Common myeloid progenitor, CD34-positive (primary cell): ENCODE data around the gene IQGAP2.

ENCODE experiments used
- CTCF ChIA-PET: fragments of 350-600 bp; sonication (Branson Sonifier 250); formaldehyde crosslinking; loops from one replicate; lab custom pipeline; 2021; ENCODE audit warnings: antibody characterized with exemption; lab: Charles Lee
- POLR2A ChIA-PET: fragments of 350-600 bp; sonication (Branson Sonifier 250); formaldehyde crosslinking; loops from one replicate; lab custom pipeline; 2021; ENCODE audit warnings: antibody characterized with exemption; lab: Charles Lee
- DNase-seq, 3 donors: peaks; one replicate each; pipeline versions ENCODE4 v3.0.0 to v3.0.0-alpha.2; 2013
- H3K27ac ChIP-seq, 2 experiments: 1 replicate in 1 of 2; 2 replicates in 1 of 2; pipeline ENCODE4 v1.7.0; 2013; ENCODE audit warnings: inconsistent platforms in 2 of 2, low read length in 2 of 2, mild to moderate bottlenecking in 2 of 2, low read depth in 1 of 2, moderate library complexity in 1 of 2; ENCODE audit not compliant: severe bottlenecking in 2 of 2, insufficient read depth in 1 of 2, poor library complexity in 1 of 2
- H3K27me3 ChIP-seq, 5 experiments: replicated peaks in 2 of 5; 1 replicate in 3 of 5; 2 replicates in 2 of 5; pipeline versions ENCODE4 v1.6.1 to v1.7.0; 2013; ENCODE audit warnings: low read length in 4 of 5, mild to moderate bottlenecking in 2 of 5, moderate library complexity in 2 of 5, inconsistent platforms in 1 of 5; ENCODE audit not compliant: insufficient read depth in 5 of 5, control insufficient read depth in 4 of 5
- H3K36me3 ChIP-seq, 4 experiments: 1 replicate in 2 of 4; 2 replicates in 2 of 4; pipeline versions ENCODE4 v1.6.1 to v1.7.0; 2013; ENCODE audit warnings: low read length in 3 of 4, control low read depth in 1 of 4, mild to moderate bottlenecking in 1 of 4; ENCODE audit not compliant: control insufficient read depth in 4 of 4, insufficient read depth in 4 of 4
- H3K4me1 ChIP-seq, 4 experiments: 1 replicate in 3 of 4; 2 replicates in 1 of 4; pipeline versions ENCODE4 v1.6.1 to v1.7.1; 2013; ENCODE audit warnings: low read length in 3 of 4, mild to moderate bottlenecking in 3 of 4, control low read depth in 1 of 4, inconsistent platforms in 1 of 4, moderate library complexity in 1 of 4; ENCODE audit not compliant: control insufficient read depth in 4 of 4, insufficient read depth in 4 of 4; ENCODE audit errors: control extremely low read depth in 1 of 4
- H3K4me3 ChIP-seq, 7 experiments: 1 replicate in 4 of 7; 2 replicates in 3 of 7; pipeline versions ENCODE4 v1.5.1 to v1.7.0; 2013; ENCODE audit warnings: mild to moderate bottlenecking in 7 of 7, low read length in 6 of 7, moderate library complexity in 6 of 7, inconsistent platforms in 2 of 7, low read depth in 2 of 7, control low read depth in 1 of 7; ENCODE audit not compliant: insufficient read depth in 4 of 7, control insufficient read depth in 1 of 7; ENCODE audit errors: extremely low read depth in 1 of 7
- H3K9me3 ChIP-seq, 5 experiments: 1 replicate in 4 of 5; 2 replicates in 1 of 5; pipeline versions ENCODE4 v1.6.1 to v1.7.1; 2013; ENCODE audit warnings: low read length in 4 of 5, mild to moderate bottlenecking in 2 of 5, inconsistent platforms in 1 of 5, low read depth in 1 of 5, moderate library complexity in 1 of 5; ENCODE audit not compliant: control insufficient read depth in 4 of 5, insufficient read depth in 2 of 5; ENCODE audit errors: control extremely low read depth in 1 of 5
- WGBS: methylation state at CpG from one replicate; pipeline ENCODE4 v1.1.5; 2013; ENCODE audit not compliant: insufficient coverage; 5-methylcytosine and 5-hydroxymethylcytosine counted together

The IQGAP2 gene

DNA sequence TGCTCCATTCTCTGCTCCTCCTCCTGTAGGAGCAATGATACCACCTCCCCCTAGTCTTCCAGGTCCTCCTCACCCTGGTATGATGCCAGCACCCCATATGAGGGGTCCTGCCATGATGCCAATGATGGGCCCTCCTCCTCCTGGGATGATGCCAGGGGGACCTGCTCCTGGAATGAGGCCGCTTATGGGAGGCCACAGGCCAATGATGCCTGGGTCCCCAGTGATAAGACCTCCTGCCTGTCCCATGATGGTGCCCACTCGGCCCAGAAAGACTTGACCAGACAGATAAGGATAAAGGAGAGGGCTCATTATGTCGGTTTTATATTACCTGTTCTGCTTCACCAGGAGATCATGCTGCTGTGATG, 26.2 kb upstream of the IQGAP2 start:
- peaks cover 3 to 50% (median 37%) of the 10 kb centered on the region in 4 experiments for H3K4me1 ChIP-seq
- H3K36me3 ChIP-seq, result no peaks in the 10 kb centered on the region
- ChIA-PET POLR2A (no interaction called here), CTCF (interaction anchor here (0.6 to 2.2 kb wide), 6 partner anchors 8 to 206 kb away, joined by 3 to 12 read pairs (median 3); no protein-coding TSS in a partner anchor)
- H3K27me3 ChIP-seq, result no peaks in the 10 kb centered on the region
- H3K27ac ChIP-seq, result no peak overlapping the region
- 90% methylated on average over 2 of the region's 3 CpGs for WGBS
- no peak for DNase-seq
- no peaks in the 10 kb centered on the region for H3K9me3 ChIP-seq
- H3K4me3 ChIP-seq, result no peak overlapping the region

DNA sequence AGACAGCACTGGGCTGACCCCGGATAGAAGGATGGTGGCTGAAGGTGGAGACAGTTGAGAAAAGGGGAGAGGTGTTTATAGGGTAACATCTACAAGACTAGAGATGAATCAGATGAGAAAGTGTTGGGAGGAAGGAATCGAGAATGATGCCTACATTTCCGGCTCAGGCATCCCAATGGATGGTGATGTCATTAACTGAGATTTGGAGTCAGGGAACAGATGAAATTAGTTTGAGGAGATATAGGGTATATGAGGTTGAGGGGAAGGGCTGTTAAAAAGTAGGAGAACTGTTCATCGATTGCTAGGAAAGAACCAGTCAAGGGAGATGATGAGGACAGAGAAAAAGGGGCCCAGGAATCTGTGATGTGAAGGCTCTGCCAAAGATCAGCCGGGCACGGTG, 24.7 kb upstream of the IQGAP2 start:
- Histone ChIP-seq H3K9me3 (no peaks in the 10 kb centered on the region), H3K36me3 (no peaks in the 10 kb centered on the region), H3K4me1 (peaks cover 3 to 47% (median 29%) of the 10 kb centered on the region in 4 experiments), H3K27me3 (no peaks in the 10 kb centered on the region), H3K27ac (no peak overlapping the region), H3K4me3 (no peak overlapping the region)
- ChIA-PET CTCF (interaction anchor here (1.0 to 4.0 kb wide), 4 partner anchors 10 to 165 kb away, joined by 3 to 16 read pairs (median 3); no protein-coding TSS in a partner anchor), POLR2A (no interaction called here)
- WGBS, result 98% methylated on average over 6 of the region's 6 CpGs
- no peak for DNase-seq

DNA sequence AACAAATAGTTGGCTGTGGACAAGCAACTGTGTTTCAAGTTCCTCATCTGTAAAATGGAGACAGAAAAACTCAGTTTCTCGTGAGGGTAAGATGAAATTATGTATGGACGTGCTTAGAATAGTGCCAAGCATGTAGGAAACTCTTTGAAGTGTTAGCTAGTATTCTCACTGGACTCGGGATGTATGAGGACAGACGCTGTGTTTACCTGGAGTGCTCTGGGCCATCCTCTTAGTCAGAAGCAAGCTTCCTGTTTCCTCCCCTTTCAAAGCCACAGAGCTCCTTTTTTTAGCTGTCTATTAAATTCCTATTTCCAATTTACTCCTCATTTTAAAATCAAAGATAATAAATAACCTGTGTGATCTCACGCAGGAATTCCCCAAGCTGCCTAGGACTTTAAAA, 23.8 kb upstream of the IQGAP2 start:
- DNase-seq, result peak in 2 of 3 donors; percentile 30 to 51
- H3K4me1 ChIP-seq, result peaks cover 3 to 56% (median 37%) of the 10 kb centered on the region in 4 experiments
- ChIA-PET CTCF (interaction anchor here (1.0 to 4.0 kb wide), 5 partner anchors 10 to 165 kb away, joined by 3 to 16 read pairs (median 3); no protein-coding TSS in a partner anchor), POLR2A (interaction anchor here (0.8 kb wide), 1 partner anchor 11 kb away, joined by 3 read pairs; no protein-coding TSS in a partner anchor)
- H3K4me3 ChIP-seq, result peak overlapping the region in 1 of 7 experiments; percentile 38
- H3K36me3 ChIP-seq, result no peaks in the 10 kb centered on the region
- no peaks in the 10 kb centered on the region for H3K9me3 ChIP-seq
- 34% methylated on average over 4 of the region's 5 CpGs for WGBS
- H3K27me3 ChIP-seq, result no peaks in the 10 kb centered on the region
- no peak overlapping the region for H3K27ac ChIP-seq

DNA sequence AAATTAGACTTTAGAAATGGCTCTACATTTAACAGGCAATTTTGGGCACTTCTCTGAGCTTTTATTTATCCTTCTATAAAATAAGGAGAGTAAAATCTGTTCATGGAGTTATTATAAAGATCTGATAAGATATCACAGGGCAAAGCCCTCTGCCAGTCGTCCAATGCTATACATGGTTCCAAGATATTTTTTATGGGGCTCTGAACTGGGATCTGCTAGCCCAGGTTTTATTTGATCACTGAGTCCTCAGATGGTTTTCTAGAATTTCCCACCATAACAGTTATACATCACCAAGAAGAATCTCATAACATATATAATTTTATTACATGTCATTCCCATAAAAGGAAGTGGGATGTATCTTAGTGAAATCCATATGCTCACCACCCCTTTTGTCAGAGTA, 23.2 kb upstream of the IQGAP2 start:
- Histone ChIP-seq H3K27me3 (no peaks in the 10 kb centered on the region), H3K4me1 (peaks cover 3 to 61% (median 41%) of the 10 kb centered on the region in 4 experiments), H3K36me3 (no peaks in the 10 kb centered on the region), H3K9me3 (no peaks in the 10 kb centered on the region), H3K4me3 (no peak overlapping the region), H3K27ac (no peak overlapping the region)
- POLR2A ChIA-PET, result interaction anchor here (0.8 kb wide), 1 partner anchor 10 kb away, joined by 3 read pairs; no protein-coding TSS in a partner anchor
- DNase-seq, result no peak
- WGBS, result 50% methylated on average over 1 of the region's 1 CpG
- CTCF ChIA-PET, result interaction anchor here (1.0 to 4.0 kb wide), 4 partner anchors 9 to 201 kb away, joined by 3 to 16 read pairs (median 4); no protein-coding TSS in a partner anchor

DNA sequence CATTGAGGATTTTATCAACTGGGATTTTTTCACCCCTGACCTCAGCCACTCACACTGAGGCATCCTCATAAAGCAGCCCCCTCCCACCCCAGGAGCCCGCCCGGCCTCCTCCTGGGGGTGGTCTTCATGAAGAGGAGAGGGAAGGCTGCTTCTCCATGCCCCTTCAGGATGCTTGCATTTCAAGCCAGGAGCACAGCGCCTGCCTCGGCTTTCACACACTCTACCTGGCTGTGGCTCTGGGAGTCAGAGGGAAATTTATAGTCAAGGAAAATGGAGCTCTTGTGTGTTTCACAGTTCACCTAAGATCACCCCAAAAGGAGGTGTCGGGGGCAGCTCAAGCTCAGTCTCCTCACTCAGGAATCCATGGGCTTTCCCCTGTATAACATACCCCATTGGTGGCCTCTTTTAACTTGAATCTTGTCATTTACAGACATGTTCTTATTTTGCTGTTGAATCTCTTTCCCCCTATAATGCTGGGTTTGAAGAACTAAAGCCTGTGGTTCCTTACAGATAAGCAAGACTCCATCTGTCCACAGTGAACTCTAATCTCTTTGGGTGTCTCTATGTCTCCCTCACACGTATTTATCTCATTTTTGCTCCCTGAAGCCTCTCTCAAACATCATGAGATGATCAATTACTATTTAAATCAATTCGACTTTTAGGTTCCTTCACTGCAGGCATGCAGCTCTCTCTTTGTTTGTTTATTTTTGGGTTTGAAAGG, 22.6 kb upstream of the IQGAP2 start:
- H3K27ac ChIP-seq, result no peak overlapping the region
- H3K27me3 ChIP-seq, result no peaks in the 10 kb centered on the region
- CTCF ChIA-PET, result interaction anchor here (0.6 to 4.0 kb wide), 4 partner anchors 9 to 200 kb away, joined by 3 to 16 read pairs (median 4); no protein-coding TSS in a partner anchor
- DNase-seq, result peak in 2 of 3 donors; percentile 26 to 51
- WGBS, result 89% methylated on average over 4 of the region's 7 CpGs
- no peak overlapping the region for H3K4me3 ChIP-seq
- H3K4me1 ChIP-seq, result peaks cover 3 to 66% (median 45%) of the 10 kb centered on the region in 4 experiments
- POLR2A ChIA-PET, result no interaction called here
- H3K9me3 ChIP-seq, result no peaks in the 10 kb centered on the region
- no peaks in the 10 kb centered on the region for H3K36me3 ChIP-seq

DNA sequence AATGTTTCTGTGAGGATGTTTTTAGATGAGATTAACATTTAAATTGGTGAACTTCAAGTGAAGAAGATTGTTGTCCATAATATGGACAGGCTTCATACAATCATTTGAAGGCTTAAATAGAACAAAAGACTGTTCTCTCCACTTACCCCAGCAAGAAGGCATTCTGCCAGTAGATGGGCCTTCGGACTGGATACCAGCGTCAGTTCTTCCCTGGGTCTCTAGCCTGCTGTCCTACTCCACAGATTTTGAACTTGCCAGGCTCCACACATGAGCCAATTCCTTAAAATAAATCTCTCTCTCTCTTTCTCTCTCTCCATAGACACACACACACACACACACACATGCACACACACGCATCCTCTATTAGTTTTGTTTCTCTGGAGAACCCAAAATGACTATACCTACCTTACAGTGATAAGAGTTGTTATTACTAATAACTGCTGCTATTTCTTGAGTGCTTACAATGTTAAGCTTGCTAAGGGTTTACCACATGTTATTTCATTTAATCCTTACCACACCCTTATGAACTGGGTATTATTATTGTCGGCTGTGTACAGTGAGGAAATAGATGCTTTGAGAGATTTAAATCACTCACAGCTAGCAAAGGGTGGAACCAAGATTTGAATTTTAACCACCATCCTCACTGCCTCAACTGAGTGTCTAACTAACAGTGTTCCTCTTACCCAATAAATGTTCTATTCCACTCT, 19.8 kb upstream of the IQGAP2 start:
- peaks cover 3 to 69% (median 47%) of the 10 kb centered on the region in 4 experiments for H3K4me1 ChIP-seq
- H3K36me3 ChIP-seq, result no peaks in the 10 kb centered on the region
- H3K27ac ChIP-seq, result no peak overlapping the region
- ChIA-PET POLR2A (no interaction called here), CTCF (interaction anchor here (1.3 to 1.6 kb wide), 3 partner anchors 8 to 17 kb away, joined by 4 to 8 read pairs (median 6); no protein-coding TSS in a partner anchor)
- WGBS, result 100% methylated on average over 2 of the region's 4 CpGs
- H3K4me3 ChIP-seq, result no peak overlapping the region
- H3K9me3 ChIP-seq, result no peaks in the 10 kb centered on the region
- no peak for DNase-seq
- no peaks in the 10 kb centered on the region for H3K27me3 ChIP-seq
